CMK (cell line): ENCODE results near the gene NINJ1.
"Not testable (repeated sequence)": the region's sequence is repeated elsewhere in the genome, so short reads cannot be mapped to it uniquely, and the experiment has no call there.

Source experiments
- DNase-seq: peaks from one replicate; pipeline ENCODE4 v3.0.0-alpha.2; 2010; ENCODE audit warnings: low read depth

Gene NINJ1

DNA sequence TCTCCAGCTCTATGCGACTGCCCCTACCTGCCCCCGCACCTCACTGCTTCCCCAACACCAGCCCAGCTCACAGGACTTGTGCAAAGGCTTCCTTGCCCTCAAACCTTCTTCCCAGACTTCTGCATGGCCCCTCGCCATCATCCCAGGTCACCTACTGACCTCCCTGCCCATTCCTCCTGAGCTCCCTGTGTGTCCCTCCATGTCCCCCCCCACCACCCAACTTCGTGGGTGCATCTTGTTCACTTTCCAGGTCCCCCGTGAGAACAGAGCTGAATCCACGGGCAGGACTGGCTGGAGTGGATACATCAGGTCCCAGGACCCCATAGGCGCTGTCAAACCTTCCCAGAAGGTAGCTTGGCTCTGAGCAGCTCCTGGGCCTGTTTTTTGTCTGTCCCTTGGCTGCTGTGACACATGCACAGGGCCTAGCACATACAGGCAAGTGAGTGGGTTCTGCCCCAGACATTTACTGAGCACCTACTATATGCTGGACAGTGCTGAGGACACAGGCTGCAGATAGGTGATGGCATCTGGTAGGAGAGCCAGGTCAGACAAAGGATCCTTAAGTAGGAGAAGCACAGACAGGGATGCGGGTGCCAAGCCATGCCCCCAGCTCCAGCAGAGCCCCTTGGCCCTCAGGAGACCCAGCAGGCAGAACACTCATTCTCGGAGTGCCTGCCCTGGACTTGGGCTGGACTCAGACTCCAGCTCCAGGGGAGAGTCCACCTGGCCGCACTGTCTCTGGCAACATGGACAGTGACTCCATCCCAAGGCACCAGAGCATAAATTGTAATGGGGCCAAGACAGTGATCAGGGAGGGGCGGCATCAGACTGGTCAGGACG lies 15.0 kb downstream of the NINJ1 start:
- no peak for DNase-seq

GRCh38 chr9:93117924-93118862 lies 15.9 kb downstream of the NINJ1 start:
- no peak for DNase-seq

DNA sequence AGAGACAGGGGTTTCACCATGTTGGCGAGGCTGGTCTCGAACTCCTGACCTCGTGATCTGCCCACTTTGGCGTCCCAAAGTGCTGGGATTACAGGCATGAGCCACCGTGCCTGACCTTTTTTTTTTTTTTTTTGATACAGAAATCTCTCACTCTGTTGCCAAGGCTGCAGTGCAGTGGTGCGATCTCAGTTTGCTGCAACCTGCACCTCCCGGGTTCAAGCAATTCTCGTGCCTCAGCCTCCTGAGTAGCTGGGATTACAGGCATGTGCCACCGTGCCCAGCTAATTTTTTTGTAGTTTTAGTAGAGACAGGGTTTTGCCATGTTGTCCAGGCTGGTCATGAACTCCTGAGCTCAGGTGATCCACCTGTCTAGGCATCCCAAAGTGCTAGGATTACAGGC lies 16.5 kb downstream of the NINJ1 start:
- not testable (repeated sequence) for DNase-seq

GRCh38 chr9:93116072-93116961 lies 17.7 kb downstream of the NINJ1 start:
- DNase-seq = no peak

GRCh38 chr9:93115486-93116071 lies 18.5 kb downstream of the NINJ1 start:
- DNase-seq = no peak

DNA sequence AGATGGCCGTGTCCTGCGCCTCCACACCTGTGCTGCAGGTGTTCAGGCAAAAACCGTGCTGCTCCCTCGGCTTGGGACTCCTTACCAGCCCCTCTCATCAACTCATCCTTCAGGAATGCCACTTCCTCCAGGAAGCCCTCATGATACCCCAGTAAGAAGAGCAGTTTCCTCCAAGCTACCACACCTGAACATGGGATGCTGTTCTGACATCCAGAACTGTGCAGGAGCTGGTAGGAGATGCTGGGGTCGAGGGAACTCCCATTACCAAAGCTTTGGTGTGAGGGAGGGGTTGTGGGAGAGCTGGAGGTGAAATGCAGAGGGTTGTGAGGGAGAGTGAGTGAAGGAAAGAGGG lies 19.1 kb downstream of the NINJ1 start:
- no peak for DNase-seq

DNA sequence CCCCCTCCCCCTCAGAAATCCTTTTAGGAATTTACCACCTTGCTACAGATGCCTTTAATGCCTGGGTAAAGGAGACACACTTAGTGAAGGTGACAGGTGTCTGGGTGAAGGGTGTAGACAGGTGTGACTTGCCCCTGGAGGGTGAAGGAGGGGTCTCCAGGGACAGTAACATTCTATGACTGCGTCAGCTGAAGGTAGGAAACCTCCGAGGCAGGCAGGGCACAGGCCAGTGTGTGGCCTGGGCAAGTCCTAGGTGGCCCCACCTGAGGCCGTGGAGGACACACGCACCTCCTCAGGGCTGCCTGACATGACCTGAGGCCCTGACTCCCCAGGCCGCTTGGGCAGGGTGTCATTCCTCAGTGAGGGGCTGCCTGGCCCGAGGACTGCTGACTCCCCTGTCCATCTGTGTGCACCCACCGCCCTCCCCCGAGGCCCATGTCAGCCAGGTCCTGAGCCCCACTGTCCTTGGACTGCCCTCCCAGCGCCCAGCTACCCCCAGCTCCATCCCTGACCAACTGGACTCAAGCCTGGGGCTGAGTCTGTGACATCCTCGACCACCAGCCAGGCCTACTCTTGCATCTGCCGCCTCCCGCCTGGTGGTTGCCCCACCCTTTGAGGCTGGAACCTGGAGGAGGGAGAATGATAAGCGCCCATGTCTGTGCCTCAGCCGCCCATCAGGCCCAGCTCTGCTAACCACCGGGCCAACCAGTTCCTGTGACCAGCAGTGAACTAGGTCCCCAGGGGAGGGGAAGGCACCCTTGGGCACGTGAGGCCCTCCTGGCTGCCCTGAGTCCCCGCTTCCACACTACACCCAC lies 19.7 kb downstream of the NINJ1 start:
- no peak for DNase-seq

DNA sequence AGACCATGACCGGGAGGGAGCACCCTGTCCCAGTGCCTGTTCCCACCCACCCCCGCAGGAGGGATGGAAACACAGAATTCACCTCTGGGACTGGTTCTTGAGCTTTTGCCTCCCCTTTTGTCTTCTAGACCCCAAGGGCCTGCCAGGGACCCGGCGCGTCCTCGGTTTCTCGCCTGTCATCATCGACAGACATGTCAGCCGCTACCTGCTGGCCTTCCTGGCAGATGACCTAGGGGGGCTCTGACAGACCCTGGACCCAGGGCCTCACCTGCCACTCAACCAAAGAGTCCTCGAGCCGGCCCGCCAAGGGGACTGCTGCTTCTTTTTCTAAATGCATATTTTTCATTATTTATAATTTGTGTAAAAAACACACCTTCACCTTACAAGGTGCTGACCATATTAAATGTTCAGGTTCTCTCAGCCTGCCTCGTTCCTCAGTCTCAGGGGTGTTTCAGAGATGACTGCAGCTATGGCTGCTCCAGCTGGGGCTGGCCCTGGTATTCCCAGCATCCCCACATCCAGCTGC lies 21.1 kb downstream of the NINJ1 start:
- no peak for DNase-seq

GRCh38 chr9:93112116-93112863 lies 21.8 kb downstream of the NINJ1 start:
- DNase-seq = no peak

DNA sequence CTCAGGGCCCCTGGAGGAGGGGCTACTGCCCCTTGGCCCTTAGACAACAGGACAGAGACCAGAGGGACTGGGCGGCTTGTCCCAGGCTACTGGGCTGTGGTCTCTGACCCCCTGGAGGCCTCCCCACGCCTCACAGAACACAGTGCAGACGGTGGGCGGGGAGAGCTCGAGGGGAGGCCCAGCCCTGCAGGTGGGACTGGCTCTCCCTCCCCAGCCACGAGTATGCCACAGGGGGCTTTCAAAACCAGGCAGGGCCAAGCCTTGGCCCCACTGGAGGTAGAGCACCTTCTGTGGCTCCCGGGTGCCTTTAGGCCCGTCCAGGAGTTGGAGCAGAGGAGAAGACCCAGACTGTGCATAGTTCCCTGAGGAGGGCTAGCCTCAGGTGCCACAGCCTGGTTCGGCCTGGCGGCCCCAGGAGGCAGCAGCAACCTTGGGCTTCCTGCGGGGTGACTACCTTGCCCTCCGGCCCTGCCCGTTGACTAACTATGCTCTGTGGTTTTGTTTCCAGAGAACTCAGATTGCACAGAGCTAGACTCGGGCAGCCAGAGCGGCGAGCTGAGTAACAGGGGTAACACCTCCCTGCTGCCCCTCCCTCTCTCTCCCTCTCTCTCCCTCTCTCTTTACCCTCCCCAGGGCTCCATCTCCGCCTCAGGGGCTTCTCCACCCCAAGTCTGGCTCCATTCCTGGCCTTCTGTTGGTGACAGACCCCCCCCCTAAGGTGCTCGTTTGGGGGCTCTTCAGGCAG lies 22.5 kb downstream of the NINJ1 start:
- DNase-seq = no peak

- no peak for DNase-seq
Measured at GRCh38 chr9:93111001-93111370, 23.1 kb downstream of the NINJ1 start.

DNA sequence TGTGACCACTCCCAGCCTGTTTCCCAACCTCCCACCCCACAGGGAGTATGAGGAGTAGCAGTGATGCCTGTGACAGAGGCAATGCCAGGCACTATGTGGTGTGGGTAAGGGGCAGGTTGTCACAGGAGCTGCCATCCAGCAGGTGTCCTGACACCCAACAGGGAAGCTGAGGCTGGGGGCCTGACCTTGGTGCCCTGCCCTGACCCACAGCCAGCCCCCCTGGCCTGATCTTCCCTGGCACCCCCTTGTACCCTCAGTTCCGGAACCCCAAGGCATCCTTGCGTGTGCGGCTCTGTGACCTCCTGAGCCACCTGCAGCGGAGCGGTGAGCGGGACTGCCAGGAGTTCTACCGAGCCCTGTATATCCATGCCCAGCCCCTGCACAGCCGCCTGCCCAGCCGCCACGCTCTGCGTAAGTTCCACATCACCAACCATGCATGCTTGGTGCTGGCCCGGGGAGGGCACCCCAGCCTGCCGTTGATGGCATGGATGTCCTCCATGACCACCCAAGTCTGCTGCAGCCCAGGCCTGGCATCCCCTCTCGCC lies 23.7 kb downstream of the NINJ1 start:
- no peak for DNase-seq

DNA sequence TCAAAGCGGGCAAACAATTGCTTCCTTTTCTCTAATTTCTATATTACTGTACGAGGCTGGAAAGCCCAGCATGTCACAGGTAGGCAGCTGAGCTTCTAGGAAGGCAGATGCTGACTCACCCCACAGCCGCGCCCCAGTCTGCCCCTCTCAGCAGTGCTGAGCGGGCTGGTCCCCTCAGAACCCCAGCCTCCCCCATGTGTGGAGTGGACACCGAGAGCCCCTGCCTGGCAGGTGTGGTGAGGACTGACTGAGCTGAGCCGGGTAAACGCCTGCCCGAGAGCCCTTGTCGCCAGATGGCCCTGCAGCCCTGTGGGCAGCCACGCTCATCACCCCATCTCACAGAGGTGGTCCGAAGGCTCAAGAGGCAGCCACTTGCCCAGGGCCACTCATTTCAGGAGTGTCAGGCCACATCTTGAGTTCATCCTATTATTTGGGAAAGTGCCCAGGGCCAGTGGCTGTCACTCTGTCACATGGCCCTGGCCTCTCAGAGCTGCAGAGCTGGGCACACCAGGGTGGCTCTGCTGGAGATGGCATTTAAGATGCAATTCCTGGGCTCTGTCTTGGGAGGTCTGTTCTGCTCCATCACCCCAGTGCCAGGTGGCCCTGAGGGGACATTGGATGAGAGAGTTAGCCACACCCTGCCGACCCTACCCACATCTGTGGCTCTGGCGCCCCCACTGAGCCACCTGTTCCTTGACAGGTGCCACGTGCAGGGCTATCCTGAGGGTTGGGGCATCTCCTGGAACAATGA lies 25.6 kb downstream of the NINJ1 start:
- DNase-seq = no peak

DNA sequence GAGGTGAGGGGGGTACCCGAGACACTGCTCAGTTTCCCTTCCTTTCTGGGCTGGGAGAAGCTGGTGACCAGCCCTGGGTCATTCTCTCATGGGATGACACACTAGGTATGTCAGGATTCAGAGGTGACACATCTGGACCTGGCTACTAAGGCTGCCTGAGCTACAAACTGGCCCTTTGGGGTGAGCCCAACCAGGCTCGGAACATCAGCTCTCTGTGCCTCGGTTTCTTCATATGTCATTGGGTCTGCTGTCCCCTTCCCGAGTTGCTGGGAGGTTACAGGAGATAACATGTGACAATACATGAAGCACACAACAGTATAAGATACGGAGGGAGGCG lies 26.3 kb downstream of the NINJ1 start:
- no peak for DNase-seq

DNA sequence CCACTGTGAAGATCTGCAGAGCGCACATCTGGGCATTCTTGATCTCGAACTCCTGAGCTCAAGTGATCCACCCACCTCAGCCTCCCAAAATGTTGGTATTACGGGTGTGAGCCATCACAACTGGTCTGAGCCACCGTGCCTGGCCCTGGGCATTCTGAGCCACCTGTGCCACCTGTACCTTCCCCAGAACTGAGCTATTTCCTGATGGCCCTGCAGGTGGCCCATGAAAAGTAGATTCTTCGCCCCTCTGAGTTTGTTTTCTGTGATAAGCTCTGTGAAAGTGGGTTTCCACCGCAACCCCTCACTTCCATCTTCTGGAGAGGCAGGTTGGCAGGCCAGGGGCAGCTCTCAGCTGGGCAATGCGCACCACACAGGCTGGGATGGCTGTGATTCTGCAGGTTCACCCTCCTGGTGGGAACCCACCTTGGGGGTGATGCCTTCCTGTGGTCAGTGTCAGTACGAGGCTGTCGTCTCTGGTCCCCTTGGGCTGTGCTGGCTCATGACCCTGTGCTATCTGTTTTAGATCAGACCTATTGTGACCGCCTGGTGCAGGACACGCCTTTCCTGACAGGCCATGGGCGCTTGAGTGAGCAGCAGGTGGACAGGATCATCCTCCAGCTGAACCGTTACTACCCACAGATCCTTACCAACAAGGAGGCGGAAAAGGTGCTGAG lies 26.8 kb downstream of the NINJ1 start:
- no peak for DNase-seq

DNA sequence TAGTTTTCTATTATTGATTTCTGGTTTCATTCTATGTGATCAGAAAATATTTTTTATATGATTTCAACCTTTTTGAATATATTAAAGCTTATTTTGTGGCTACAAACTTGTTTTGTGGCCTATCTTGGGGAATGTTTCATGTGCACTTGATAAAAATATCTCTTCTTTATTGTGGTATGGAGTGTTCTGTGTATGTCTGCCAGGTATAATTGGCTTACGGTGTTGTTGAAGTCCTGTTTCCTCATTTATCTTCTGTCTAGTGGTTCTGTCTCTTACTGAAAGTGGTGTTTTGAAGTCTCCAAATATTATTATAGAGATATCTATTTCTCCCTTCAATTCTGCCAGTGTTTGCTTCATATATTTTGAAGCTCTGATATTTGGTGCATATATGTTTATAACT lies 28.4 kb downstream of the NINJ1 start:
- DNase-seq = no peak

- not testable (repeated sequence) for DNase-seq
Measured at GRCh38 chr9:93101086-93101485, 33.0 kb downstream of the NINJ1 start.

GRCh38 chr9:93100276-93100636 lies 33.8 kb downstream of the NINJ1 start:
- DNase-seq = no peak
